ENCODE data around the gene B3GALT6.
"Not testable (repeated sequence)": the region's sequence is repeated elsewhere in the genome, so short reads cannot be mapped to it uniquely, and the experiment has no call there.

The B3GALT6 gene

GRCh38 chr1:1232208-1232795 lies at the start of gene B3GALT6:
TSS of gene B3GALT6 (plus strand) at chr1:1232237. CDS start at chr1:1232279, 42 bp downstream.
- no peak for DNase-seq (ENCODE audit: low spot score)

- DNase-seq (ENCODE audit: low spot score), result no peak
These were observed 49.4 kb upstream of the B3GALT6 start for GRCh38 chr1:1182491-1183220.

GRCh38 chr1:1183221-1183747 lies 48.8 kb upstream of the B3GALT6 start:
- no peak for DNase-seq (ENCODE audit: low spot score)

- DNase-seq (ENCODE audit: low spot score), result no peak
These were observed 47.9 kb upstream of the B3GALT6 start for GRCh38 chr1:1183833-1184775.

GRCh38 chr1:1185101-1185765 lies 46.8 kb upstream of the B3GALT6 start:
- DNase-seq (ENCODE audit: low spot score), result no peak

- no peak for DNase-seq (ENCODE audit: low spot score)
These were observed 44.1 kb upstream of the B3GALT6 start for GRCh38 chr1:1187938-1188337.

GRCh38 chr1:1189111-1189510 lies 42.9 kb upstream of the B3GALT6 start:
- no peak for DNase-seq (ENCODE audit: low spot score)

- no peak for DNase-seq (ENCODE audit: low spot score)
These were observed 40.3 kb upstream of the B3GALT6 start for GRCh38 chr1:1191734-1192133.

GRCh38 chr1:1194723-1195122 lies 37.3 kb upstream of the B3GALT6 start:
- no peak for DNase-seq (ENCODE audit: low spot score)

- DNase-seq (ENCODE audit: low spot score), result not testable (repeated sequence)
These were observed 36.3 kb upstream of the B3GALT6 start for GRCh38 chr1:1195726-1196125.

GRCh38 chr1:1196431-1197187 lies 35.4 kb upstream of the B3GALT6 start:
- DNase-seq (ENCODE audit: low spot score), result no peak

GRCh38 chr1:1197188-1197500 lies 34.9 kb upstream of the B3GALT6 start:
- DNase-seq (ENCODE audit: low spot score), result no peak

- DNase-seq (ENCODE audit: low spot score), result no peak
These were observed 34.2 kb upstream of the B3GALT6 start for GRCh38 chr1:1197551-1198422.

GRCh38 chr1:1198423-1199140 lies 33.5 kb upstream of the B3GALT6 start:
- DNase-seq (ENCODE audit: low spot score), result no peak

- DNase-seq (ENCODE audit: low spot score), result no peak
These were observed 32.7 kb upstream of the B3GALT6 start for GRCh38 chr1:1199141-1199960.

GRCh38 chr1:1199961-1200875 lies 31.8 kb upstream of the B3GALT6 start:
- DNase-seq (ENCODE audit: low spot score), result no peak
